Ishikawa (cell line): Measurements from ENCODE around the gene ACVR1B.

Source experiments
- CEBPB ChIP-seq: IDR thresholded peaks from 2 replicates; pipeline ENCODE4 v1.6.1; 2012
- CREB1 ChIP-seq: IDR thresholded peaks from 2 replicates; pipeline ENCODE4 v1.6.1; 2012; ENCODE audit warnings: low read depth
- EGR1 ChIP-seq: IDR thresholded peaks from 2 replicates; pipeline ENCODE4 v1.6.1; 2012
- EP300 ChIP-seq: IDR thresholded peaks from 2 replicates; pipeline ENCODE4 v1.6.1; 2012; ENCODE audit warnings: borderline replicate concordance
- FOXM1 ChIP-seq: IDR thresholded peaks from 2 replicates; pipeline ENCODE4 v1.6.1; 2012; ENCODE audit warnings: low read depth, borderline replicate concordance
- NFIC ChIP-seq: IDR thresholded peaks from 2 replicates; pipeline ENCODE4 v1.6.1; 2012
- RAD21 ChIP-seq: IDR thresholded peaks from 2 replicates; pipeline ENCODE4 v1.6.1; 2012; ENCODE audit warnings: low read depth
- TAF1 ChIP-seq: IDR thresholded peaks from 2 replicates; pipeline ENCODE4 v1.6.1; 2012; ENCODE audit warnings: low read depth, mild to moderate bottlenecking
- TCF12 ChIP-seq: IDR thresholded peaks from 2 replicates; pipeline ENCODE4 v1.6.1; 2012; ENCODE audit warnings: low read depth
- TEAD4 ChIP-seq: IDR thresholded peaks from 2 replicates; pipeline ENCODE4 v1.6.1; 2012
- YY1 ChIP-seq: IDR thresholded peaks from 2 replicates; pipeline ENCODE4 v1.6.1; 2012; ENCODE audit warnings: low read depth
- ZBTB7A ChIP-seq: IDR thresholded peaks from 2 replicates; pipeline ENCODE4 v1.6.1; 2012; ENCODE audit warnings: low read depth
- TF ChIP-seq, protein P1 (sequence below): IDR thresholded peaks from 2 replicates; pipeline ENCODE4 v1.6.1; 2012; ENCODE audit warnings: low read depth, mild to moderate bottlenecking
- TF ChIP-seq, protein P2 (sequence below): IDR thresholded peaks from 2 replicates; pipeline ENCODE4 v1.6.1; 2012
- TF ChIP-seq, protein P3 (sequence below): IDR thresholded peaks from 2 replicates; pipeline ENCODE4 v1.6.1; 2012

Gene ACVR1B

DNA sequence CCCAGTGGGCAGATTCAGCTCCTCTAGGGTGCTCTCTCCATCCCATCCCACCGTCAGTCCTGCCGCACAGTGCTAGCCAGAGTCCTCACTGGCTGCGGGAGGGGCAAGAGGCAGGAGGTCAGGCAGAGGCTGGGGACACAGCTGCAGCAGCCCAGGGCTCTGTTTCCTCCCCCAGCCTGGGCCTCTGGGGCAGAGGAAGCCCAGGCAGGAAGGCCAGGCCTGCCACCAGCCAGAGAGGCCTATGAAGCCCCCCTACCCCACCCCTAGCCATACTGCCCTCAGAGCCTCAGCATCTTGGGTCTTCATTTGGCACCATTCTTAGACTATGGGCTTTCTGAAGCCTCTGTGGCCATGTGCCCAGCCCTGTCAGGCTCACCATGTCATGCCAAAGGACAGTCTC is 40.8 kb upstream of the ACVR1B start:
- TF ChIP-seq, protein P1, sequence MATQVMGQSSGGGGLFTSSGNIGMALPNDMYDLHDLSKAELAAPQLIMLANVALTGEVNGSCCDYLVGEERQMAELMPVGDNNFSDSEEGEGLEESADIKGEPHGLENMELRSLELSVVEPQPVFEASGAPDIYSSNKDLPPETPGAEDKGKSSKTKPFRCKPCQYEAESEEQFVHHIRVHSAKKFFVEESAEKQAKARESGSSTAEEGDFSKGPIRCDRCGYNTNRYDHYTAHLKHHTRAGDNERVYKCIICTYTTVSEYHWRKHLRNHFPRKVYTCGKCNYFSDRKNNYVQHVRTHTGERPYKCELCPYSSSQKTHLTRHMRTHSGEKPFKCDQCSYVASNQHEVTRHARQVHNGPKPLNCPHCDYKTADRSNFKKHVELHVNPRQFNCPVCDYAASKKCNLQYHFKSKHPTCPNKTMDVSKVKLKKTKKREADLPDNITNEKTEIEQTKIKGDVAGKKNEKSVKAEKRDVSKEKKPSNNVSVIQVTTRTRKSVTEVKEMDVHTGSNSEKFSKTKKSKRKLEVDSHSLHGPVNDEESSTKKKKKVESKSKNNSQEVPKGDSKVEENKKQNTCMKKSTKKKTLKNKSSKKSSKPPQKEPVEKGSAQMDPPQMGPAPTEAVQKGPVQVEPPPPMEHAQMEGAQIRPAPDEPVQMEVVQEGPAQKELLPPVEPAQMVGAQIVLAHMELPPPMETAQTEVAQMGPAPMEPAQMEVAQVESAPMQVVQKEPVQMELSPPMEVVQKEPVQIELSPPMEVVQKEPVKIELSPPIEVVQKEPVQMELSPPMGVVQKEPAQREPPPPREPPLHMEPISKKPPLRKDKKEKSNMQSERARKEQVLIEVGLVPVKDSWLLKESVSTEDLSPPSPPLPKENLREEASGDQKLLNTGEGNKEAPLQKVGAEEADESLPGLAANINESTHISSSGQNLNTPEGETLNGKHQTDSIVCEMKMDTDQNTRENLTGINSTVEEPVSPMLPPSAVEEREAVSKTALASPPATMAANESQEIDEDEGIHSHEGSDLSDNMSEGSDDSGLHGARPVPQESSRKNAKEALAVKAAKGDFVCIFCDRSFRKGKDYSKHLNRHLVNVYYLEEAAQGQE = no peak
- TF ChIP-seq EGR1 (no peak), TAF1 (no peak), FOXM1 (no peak), ZBTB7A (no peak), TCF12 (no peak), YY1 (no peak), CREB1 (no peak), CEBPB (no peak)
- TF ChIP-seq, protein P2, sequence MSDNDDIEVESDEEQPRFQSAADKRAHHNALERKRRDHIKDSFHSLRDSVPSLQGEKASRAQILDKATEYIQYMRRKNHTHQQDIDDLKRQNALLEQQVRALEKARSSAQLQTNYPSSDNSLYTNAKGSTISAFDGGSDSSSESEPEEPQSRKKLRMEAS = no peak

DNA sequence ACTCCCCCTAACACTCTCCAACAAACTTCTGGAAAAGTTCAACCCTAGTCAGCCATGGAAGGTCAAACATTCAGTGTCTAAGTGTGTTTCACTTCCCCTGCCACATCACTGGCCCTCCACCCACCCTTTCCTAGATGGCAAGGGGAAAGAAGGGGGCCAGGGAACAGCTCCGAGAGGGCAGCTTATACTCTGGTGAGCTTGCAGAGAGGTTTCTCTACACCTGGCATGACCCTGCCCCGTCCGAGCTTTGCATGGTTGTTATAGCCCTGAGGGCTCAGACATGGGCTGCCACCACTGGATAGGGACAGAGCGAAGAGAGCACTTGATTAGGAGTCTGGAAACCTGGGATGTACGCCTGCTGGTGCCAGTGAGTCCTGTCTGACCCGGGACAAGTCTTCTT is 40.2 kb upstream of the ACVR1B start:
- TF ChIP-seq TEAD4 (no peak), YY1 (no peak), EP300 (no peak), CREB1 (no peak), RAD21 (no peak), TCF12 (no peak), EGR1 (no peak), TAF1 (no peak), NFIC (no peak), ZBTB7A (no peak)
- TF ChIP-seq, protein P2 = no peak
- TF ChIP-seq, protein P3, sequence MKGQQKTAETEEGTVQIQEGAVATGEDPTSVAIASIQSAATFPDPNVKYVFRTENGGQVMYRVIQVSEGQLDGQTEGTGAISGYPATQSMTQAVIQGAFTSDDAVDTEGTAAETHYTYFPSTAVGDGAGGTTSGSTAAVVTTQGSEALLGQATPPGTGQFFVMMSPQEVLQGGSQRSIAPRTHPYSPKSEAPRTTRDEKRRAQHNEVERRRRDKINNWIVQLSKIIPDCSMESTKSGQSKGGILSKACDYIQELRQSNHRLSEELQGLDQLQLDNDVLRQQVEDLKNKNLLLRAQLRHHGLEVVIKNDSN = no peak

DNA sequence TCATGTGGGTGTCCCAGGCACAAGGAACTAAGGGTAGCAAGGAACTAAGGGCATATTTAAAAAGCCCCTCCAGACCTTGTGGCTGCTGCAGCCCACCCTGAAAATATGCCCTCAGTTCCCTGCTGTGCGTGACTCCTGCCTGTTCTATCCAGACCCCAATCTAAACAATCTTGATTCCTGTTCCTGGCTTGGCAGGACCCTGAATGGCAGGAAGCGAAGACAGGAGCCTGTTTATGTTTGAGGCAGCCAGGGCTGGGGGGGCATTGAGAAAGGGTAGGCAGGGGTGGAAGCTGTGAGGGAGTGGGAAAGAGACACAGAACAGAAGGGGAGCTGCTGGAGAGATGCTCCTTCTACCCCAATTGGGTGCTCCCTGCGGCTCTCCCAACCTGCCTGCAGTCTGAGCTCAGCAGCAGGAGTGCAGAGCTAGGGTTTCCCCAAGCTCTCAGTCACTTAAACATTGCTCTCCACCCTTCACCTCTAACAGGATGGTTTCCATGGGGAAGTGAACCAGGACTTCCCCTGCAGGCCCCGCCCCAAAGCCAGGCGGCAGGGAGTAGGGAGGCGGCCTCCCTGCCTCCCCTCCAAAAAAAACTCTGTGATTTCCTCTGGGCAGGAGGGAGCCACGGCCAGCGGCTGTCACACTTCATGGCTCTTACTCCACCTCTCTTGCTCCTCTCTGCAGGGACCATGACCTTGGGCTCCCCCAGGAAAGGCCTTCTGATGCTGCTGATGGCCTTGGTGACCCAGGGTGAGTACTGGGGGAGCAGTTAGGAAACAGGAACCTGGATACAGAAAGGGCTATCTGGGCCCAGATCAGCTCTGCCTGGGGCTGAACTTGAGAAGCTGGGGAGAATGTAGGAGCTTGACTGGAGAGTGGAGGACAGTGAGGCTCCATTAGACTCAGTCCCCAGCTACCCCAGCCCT is 39.4 kb upstream of the ACVR1B start:
- 0 out of 2 replicates have a peak, but pooled peaks have one; percentile 7 for TF ChIP-seq TAF1
- TF ChIP-seq TEAD4 = no peak
- TF ChIP-seq CEBPB = no peak
- TF ChIP-seq CREB1 = no peak
- TF ChIP-seq, protein P3 = no peak

DNA sequence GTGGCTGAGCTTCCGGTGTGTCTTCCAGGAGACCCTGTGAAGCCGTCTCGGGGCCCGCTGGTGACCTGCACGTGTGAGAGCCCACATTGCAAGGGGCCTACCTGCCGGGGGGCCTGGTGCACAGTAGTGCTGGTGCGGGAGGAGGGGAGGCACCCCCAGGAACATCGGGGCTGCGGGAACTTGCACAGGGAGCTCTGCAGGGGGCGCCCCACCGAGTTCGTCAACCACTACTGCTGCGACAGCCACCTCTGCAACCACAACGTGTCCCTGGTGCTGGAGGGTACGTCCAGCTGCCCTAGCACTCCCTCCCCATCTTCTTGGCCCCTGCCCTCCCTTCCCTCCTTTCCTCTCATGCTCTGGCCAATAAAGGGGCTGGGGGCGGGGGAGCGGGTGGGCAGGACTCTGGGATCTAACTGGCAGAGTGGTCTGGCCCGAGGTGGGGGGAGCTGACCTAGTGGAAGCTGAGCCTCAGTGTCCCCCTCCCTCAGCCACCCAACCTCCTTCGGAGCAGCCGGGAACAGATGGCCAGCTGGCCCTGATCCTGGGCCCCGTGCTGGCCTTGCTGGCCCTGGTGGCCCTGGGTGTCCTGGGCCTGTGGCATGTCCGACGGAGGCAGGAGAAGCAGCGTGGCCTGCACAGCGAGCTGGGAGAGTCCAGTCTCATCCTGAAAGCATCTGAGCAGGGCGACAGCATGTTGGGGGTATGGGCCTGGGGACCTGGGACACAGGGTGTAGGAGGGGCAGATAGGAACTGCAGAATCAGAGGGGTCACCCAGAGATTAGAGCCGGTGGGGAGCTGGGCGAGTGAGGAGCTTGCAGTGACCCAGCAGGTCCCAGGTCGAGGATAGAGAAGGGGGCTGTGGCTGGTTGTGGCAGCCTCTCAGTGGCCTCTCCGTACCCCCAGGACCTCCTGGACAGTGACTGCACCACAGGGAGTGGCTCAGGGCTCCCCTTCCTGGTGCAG is 38.1 kb upstream of the ACVR1B start:
- TF ChIP-seq ZBTB7A = no peak
- TF ChIP-seq, protein P1 = no peak
- TF ChIP-seq, protein P3 = no peak
- TF ChIP-seq CREB1 = no peak
- TF ChIP-seq FOXM1 = no peak
- TF ChIP-seq EGR1 = no peak
- TF ChIP-seq TCF12 = no peak
- no peak for TF ChIP-seq CEBPB
- no peak for TF ChIP-seq NFIC
- TF ChIP-seq YY1 = no peak
